NB4 (cell line): Measurements from ENCODE around the gene C14orf132.

Experiments
- DNase-seq: peaks from one replicate; pipeline ENCODE4 v3.0.0; 2010; ENCODE audit warnings: low read depth
- H3K4me3 ChIP-seq: one replicate; pipeline ENCODE4 v1.5.1; 2011; ENCODE audit warnings: mild to moderate bottlenecking, low read depth, low read length, moderate library complexity
- MYC ChIP-seq: IDR thresholded peaks from 2 replicates; pipeline ENCODE4 v1.6.1; 2011; ENCODE audit warnings: low read depth, low read length
- POLR2A ChIP-seq: IDR thresholded peaks from 2 replicates; pipeline ENCODE4 v1.6.1; 2011; ENCODE audit warnings: mild to moderate bottlenecking; ENCODE audit not compliant: insufficient read length; ENCODE audit errors: extremely low read depth
- TF ChIP-seq, protein P1 (sequence below): IDR thresholded peaks from one replicate; pipeline ENCODE4 v1.5.1; 2012; ENCODE audit warnings: low read depth, low read length
- TF ChIP-seq, protein P2 (sequence below): IDR thresholded peaks from 2 replicates; pipeline ENCODE4 v1.6.1; 2011; ENCODE audit warnings: low read depth, low read length

Gene C14orf132

DNA sequence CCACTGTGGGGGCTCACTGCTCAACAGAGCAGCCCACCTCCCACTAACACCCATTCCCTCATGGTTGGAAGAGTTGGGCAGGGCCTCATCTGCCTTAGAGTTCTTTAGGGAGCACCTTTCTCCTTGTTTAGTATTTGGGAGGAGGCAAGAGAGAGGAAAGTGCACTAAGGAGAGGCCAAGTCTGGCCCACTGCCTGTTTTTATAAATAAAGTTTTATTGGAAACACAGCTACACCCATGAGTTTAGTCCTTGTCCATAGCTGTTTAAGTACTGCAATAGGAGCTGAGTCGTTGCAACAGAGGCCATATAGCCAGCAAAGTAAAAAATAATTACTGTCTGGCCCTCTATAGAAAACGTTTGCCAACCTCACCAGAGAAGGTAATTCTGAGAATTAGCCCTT, 63.9 kb downstream of the C14orf132 start:
- no peak for DNase-seq
- TF ChIP-seq, protein P1, sequence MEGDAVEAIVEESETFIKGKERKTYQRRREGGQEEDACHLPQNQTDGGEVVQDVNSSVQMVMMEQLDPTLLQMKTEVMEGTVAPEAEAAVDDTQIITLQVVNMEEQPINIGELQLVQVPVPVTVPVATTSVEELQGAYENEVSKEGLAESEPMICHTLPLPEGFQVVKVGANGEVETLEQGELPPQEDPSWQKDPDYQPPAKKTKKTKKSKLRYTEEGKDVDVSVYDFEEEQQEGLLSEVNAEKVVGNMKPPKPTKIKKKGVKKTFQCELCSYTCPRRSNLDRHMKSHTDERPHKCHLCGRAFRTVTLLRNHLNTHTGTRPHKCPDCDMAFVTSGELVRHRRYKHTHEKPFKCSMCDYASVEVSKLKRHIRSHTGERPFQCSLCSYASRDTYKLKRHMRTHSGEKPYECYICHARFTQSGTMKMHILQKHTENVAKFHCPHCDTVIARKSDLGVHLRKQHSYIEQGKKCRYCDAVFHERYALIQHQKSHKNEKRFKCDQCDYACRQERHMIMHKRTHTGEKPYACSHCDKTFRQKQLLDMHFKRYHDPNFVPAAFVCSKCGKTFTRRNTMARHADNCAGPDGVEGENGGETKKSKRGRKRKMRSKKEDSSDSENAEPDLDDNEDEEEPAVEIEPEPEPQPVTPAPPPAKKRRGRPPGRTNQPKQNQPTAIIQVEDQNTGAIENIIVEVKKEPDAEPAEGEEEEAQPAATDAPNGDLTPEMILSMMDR, result no peak
- TF ChIP-seq POLR2A (no peak), MYC (no peak)
- TF ChIP-seq, protein P2, sequence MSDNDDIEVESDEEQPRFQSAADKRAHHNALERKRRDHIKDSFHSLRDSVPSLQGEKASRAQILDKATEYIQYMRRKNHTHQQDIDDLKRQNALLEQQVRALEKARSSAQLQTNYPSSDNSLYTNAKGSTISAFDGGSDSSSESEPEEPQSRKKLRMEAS, result no peak

DNA sequence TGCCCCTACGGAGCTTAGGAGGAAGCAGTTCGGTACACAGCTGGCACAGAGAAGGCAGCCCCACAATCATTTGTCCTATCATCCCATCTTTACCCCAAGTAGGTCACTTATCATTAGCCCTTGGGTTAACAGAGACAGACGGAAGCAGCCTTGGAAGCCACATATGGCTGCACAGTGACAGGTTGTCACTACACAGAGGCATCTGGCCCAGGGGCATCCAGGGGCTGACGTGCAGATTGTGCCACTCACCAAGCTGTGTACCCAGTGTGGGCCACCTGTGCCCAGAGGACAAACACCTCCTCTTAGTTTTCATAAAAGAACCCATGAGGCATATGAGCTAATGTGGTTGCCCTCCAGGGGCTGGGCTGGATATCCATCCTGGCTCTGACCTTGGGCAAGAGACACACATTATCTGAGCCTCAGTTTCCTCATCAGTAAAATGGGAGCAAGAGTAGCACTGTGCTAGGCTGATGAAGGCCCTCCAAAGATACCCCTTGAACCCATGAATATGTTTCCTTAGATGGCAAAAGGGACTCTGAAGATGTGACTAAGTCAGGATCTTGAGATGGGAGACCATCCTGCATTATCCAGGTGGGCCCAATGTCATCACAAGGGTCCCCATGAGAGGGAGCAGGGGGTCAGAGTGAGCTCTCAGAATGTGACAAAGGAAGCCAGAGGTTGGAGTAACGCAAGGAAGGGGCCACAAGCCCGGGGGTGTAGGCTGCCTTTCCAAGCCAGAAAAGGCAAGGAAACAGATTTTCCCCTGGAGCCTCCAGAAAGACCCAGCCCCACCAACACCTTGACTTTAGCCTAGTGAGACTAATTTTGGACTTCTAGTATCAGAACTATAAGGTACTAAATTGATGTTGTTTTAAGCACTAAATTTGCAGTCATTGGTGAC, 64.6 kb downstream of the C14orf132 start:
- H3K4me3 ChIP-seq, result no peak overlapping the region
- TF ChIP-seq, protein P1, result no peak
- TF ChIP-seq MYC (no peak), POLR2A (no peak)
- TF ChIP-seq, protein P2, result no peak
- DNase-seq, result no peak

More for the DNA sequence above, 63.9 kb downstream of the C14orf132 start:
- H3K4me3 ChIP-seq, result no peak overlapping the region

DNA sequence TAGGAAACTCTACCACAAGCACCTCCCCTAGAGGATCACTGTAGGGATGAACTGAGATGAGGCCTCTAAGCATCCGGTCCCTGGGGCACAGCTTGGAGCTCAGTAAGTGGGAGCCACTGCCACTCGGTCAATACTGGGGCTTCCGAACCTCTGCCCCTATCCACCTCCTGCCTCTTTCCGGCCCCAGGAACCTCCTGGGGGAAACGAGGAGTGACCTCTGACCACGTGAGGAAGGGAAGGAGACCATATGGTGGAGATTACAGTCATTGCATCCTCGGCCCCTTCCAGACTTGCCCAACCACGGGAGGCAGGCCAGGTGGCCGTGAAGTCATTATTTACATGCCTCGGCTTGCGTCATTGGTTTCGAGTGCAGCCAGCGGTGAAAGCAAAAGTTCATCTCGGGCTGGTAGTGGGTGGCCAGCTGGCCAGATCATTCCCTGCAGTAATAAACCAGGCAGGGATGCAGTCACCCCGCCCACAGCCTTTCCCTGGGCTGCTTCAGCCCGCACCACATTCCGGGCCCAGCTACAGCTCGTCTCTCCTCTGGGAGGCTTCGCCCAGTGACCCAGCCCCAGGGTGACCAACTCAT, 65.4 kb downstream of the C14orf132 start:
- peak; percentile 10 for DNase-seq
- TF ChIP-seq POLR2A (no peak), MYC (no peak)
- TF ChIP-seq, protein P1, result no peak
- TF ChIP-seq, protein P2, result no peak
- H3K4me3 ChIP-seq, result no peak overlapping the region

DNA sequence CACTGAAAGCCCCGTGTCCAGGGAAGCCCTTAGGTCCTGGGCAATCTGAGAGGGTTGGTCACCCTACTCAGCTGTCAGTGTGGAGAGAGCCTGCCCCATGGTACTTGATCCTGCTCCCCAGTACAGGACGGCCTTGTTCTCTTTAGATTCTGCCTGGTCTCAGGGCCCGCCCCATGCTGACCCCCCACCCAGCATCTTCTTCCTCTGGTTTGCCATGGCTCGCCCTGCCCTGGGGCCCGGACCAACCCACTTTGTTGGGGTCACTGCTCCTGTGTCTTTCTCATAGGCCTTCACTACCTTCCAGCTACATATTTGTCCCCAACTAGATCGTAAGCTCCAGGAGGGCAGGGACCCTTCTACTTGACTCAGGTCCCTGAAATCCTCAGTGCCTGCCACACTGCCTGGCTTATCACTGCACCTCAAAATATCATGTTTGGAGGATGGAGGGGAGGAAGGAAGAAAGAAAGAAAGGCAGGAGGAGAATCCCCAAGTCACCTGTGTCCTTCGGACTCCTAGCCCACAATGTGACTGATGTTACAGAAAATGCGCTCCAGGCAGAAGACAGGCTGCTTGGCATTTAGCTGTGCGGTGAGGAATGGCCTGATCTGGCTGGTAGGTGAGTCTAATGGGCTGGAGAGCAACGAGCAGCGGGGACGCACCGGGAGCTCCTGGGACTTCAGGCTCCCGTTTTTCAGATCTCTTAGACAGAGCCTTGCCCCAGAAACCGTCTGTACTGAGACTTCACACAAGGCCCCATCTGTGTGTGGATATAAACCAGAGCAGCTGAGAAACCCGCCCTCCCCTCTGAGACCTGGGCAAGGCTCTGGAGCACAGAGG, 66.1 kb downstream of the C14orf132 start:
- DNase-seq, result no peak
- TF ChIP-seq MYC (no peak), POLR2A (no peak)
- TF ChIP-seq, protein P2, result no peak
- TF ChIP-seq, protein P1, result no peak
- H3K4me3 ChIP-seq, result no peak overlapping the region

DNA sequence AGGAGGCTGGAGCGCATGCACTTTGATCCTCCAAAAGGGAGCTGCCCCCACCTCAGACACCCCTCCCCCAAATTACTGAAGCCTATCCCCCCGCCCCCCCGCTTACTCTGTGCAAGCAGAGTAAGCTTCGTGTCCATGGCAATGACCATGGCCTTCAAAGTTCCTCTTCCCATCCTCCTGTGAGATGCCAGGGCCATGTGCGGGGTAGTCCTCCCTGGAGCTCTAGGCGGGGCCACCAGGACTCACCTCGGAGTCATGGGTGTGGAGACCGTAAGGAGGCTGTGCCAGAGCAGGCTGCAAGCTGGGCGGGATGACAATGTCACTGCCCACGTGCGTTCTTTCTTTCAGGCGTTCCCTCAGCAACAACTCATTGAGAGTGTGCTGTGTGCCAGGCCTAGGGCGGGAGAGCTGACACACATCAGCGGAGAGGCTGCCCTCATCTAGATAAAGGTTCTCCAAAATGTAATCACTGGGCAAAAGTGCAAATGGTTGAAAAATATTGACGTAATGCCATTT, 66.8 kb downstream of the C14orf132 start:
- DNase-seq, result no peak
- no peak overlapping the region for H3K4me3 ChIP-seq
- TF ChIP-seq MYC (no peak), POLR2A (no peak)
- TF ChIP-seq, protein P1, result no peak
- TF ChIP-seq, protein P2, result no peak
